Measurements from ENCODE around the gene PAMR1. TPM values are rescaled to one million over a fixed set of nuclear protein-coding genes. Genes with fewer than 3 reads are reported as not detected.

The PAMR1 gene
- total RNA-seq, 1 donor from 2014 or later = 0.21 TPM

GRCh38 chr11:35414776-35415175 lies 110.6 kb downstream of the PAMR1 start:
- Mint-ChIP-seq H3K27ac (ENCODE audit: unreplicated experiment) (no peak overlapping the region), H3K9me3 (no peaks in the 10 kb centered on the region), H3K36me3 (ENCODE audit: low read depth) (no peaks in the 10 kb centered on the region), H3K27me3 (ENCODE audit: low read depth) (peaks cover 90% of the 10 kb centered on the region), H3K4me3 (no peak overlapping the region), H3K4me1 (peaks cover 21% of the 10 kb centered on the region)
- no peak for DNase-seq (ENCODE audit: low read depth, low spot score)
- no peak for TF ChIP-seq CTCF (conservative IDR thresholded peaks at IDR 0.05)

DNA sequence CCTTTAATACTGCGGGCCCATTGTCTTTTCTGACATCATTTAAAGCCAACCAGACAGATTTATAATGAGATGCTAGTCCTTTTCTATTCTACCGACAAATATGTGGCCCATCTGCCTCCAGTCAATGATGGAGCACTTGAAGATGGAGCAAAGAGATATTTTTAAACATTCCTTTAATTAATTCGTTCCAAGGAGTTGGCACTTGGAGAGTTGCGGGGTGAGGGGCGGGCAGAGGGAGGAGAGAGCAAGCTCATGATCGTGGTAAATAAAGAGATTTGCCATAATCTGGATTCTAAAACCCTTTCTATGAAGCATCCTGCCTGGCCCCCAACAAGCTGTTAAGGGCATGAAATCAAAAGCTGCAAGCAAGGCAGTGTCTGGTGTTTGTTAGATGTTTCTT lies 111.1 kb downstream of the PAMR1 start:
- Mint-ChIP-seq H3K36me3 (ENCODE audit: low read depth) (no peaks in the 10 kb centered on the region), H3K27ac (ENCODE audit: unreplicated experiment) (no peak overlapping the region), H3K4me1 (peaks cover 21% of the 10 kb centered on the region), H3K9me3 (no peaks in the 10 kb centered on the region), H3K27me3 (ENCODE audit: low read depth) (peaks cover 86% of the 10 kb centered on the region), H3K4me3 (no peak overlapping the region)
- no peak for TF ChIP-seq CTCF (conservative IDR thresholded peaks at IDR 0.05)
- DNase-seq (ENCODE audit: low read depth, low spot score) = no peak

DNA sequence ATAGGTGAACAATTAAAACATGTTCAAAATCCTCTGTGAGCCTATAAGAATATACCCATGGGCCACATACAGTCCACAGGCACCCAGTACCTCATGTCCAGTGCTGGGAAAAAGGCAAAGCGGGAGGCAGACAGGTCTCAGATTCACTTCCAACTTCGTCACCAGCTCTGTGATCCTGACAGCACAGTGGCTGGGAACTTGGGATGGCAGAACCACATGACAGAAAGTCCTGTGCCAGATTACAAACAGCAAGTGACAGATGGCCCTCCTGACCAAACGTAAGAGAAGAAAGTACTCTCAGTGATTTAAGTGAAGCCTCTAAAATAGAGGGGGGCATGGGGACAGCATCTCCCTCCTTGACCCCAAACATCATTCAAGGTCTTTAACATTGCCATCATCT lies 111.8 kb downstream of the PAMR1 start:
- TF ChIP-seq CTCF (conservative IDR thresholded peaks at IDR 0.05) = no peak
- Mint-ChIP-seq H3K9me3 (no peaks in the 10 kb centered on the region), H3K4me3 (no peak overlapping the region), H3K27me3 (ENCODE audit: low read depth) (peaks cover 80% of the 10 kb centered on the region), H3K36me3 (ENCODE audit: low read depth) (no peaks in the 10 kb centered on the region), H3K27ac (ENCODE audit: unreplicated experiment) (no peak overlapping the region), H3K4me1 (peaks cover 19% of the 10 kb centered on the region)
- DNase-seq (ENCODE audit: low read depth, low spot score) = no peak

GRCh38 chr11:35412285-35412684 lies 113.1 kb downstream of the PAMR1 start:
- no peak for DNase-seq (ENCODE audit: low read depth, low spot score)
- peak; percentile 68 for TF ChIP-seq CTCF (conservative IDR thresholded peaks at IDR 0.05)
- Mint-ChIP-seq H3K4me3 (no peak overlapping the region), H3K4me1 (peaks cover 12% of the 10 kb centered on the region), H3K27ac (ENCODE audit: unreplicated experiment) (no peak overlapping the region), H3K36me3 (ENCODE audit: low read depth) (no peaks in the 10 kb centered on the region), H3K27me3 (ENCODE audit: low read depth) (peaks cover 67% of the 10 kb centered on the region), H3K9me3 (no peaks in the 10 kb centered on the region)

GRCh38 chr11:35407041-35407440 lies 118.4 kb downstream of the PAMR1 start:
- Mint-ChIP-seq H3K4me3 (no peak overlapping the region), H3K27me3 (ENCODE audit: low read depth) (peaks cover 18% of the 10 kb centered on the region), H3K27ac (ENCODE audit: unreplicated experiment) (no peak overlapping the region), H3K4me1 (no peaks in the 10 kb centered on the region), H3K9me3 (no peaks in the 10 kb centered on the region), H3K36me3 (ENCODE audit: low read depth) (no peaks in the 10 kb centered on the region)
- no peak for TF ChIP-seq CTCF (conservative IDR thresholded peaks at IDR 0.05)
- DNase-seq (ENCODE audit: low read depth, low spot score) = no peak

GRCh38 chr11:35404388-35404775 lies 121.0 kb downstream of the PAMR1 start:
- no peaks in the 10 kb centered on the region for H3K36me3 Mint-ChIP-seq (ENCODE audit: low read depth)
- TF ChIP-seq CTCF (conservative IDR thresholded peaks at IDR 0.05) = peak; percentile 54
- H3K4me1 Mint-ChIP-seq = no peaks in the 10 kb centered on the region
- H3K27ac Mint-ChIP-seq (ENCODE audit: unreplicated experiment) = no peak overlapping the region
- no peaks in the 10 kb centered on the region for H3K9me3 Mint-ChIP-seq
- peak; percentile 48 for DNase-seq (ENCODE audit: low read depth, low spot score)
- peaks cover 9% of the 10 kb centered on the region for H3K27me3 Mint-ChIP-seq (ENCODE audit: low read depth)
- no peak overlapping the region for H3K4me3 Mint-ChIP-seq

Measured in neural crest cell (in vitro differentiated cells).